ENCODE results near the gene CHD5.

The CHD5 gene

DNA sequence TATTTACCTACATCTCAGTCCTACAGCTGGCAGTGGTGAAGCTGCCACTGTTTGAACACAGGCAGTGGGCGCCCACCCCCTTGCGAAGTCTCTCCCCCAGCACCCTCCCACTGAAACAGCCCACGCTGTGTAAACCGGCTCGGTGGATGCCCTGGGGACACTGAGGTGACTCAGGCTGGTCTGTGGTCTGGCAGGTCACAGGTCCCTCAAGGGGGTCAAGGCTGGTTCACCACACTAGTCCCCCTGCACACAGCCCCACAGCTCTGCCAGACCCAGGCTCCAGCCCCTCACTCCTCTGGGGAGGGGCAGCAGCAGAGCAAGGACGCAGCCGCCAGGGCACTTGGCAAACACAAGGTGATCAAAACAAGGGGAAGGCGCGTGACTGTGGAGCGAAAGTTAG is 7.6 kb downstream of the CHD5 start:
- no peak for DNase-seq

- no peak for DNase-seq
These were observed 8.5 kb downstream of the CHD5 start for GRCh38 chr1:6171548-6172124.

DNA sequence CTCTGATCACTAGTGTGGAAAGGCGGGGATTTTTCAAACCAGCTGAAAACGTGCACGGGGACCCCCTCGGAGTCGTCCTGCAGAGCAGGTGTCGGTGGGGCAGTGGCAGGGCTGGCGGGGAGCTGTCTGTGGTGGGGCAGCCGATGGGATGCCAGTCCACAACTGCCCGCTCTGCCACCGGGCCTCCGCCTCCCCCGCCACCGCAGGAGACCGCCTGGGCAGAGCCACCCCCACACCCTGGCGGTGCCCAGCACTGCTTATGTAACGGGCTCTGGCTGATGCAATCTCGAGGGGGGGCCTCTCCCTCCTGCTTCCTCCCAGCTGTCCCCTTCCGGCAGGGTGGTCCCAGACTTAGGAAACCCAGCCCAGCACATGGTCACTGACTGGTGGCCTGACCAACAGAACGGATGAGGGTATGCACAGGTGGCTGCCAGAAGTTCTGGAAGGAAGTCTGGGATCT is 9.3 kb downstream of the CHD5 start:
- no peak for DNase-seq

GRCh38 chr1:6170116-6170741 is 9.9 kb downstream of the CHD5 start:
- no peak for DNase-seq

DNA sequence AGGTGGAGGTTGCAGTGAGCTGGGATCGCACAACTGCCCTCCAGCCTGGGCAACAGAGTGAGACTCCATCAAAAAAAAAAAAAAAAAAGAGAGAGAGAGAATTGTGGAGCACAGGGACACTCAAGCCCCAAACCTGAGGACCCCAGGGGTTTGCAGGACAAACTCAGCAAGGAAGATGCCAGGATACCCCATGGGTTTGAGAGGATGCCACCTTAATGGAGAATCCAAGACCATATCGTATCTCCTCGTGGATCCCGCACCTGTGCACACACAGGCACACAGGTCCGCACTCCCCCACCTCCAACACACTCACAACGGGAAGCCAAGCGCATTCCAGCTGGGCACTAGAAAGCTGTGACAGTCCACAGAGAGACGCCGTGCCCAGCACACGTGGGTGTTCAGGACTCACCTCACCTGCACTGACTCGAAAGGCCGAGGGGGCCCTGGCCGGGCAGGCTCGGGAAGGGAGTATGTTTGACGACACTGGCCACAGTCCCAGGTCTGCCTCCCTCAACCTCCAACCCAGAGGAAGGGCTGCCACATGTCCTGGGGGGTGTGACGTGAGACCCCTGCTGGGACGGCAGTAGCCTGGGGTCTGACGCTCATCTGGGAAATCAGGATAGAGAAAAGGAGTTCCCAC is 11.1 kb downstream of the CHD5 start:
- no peak for DNase-seq

DNA sequence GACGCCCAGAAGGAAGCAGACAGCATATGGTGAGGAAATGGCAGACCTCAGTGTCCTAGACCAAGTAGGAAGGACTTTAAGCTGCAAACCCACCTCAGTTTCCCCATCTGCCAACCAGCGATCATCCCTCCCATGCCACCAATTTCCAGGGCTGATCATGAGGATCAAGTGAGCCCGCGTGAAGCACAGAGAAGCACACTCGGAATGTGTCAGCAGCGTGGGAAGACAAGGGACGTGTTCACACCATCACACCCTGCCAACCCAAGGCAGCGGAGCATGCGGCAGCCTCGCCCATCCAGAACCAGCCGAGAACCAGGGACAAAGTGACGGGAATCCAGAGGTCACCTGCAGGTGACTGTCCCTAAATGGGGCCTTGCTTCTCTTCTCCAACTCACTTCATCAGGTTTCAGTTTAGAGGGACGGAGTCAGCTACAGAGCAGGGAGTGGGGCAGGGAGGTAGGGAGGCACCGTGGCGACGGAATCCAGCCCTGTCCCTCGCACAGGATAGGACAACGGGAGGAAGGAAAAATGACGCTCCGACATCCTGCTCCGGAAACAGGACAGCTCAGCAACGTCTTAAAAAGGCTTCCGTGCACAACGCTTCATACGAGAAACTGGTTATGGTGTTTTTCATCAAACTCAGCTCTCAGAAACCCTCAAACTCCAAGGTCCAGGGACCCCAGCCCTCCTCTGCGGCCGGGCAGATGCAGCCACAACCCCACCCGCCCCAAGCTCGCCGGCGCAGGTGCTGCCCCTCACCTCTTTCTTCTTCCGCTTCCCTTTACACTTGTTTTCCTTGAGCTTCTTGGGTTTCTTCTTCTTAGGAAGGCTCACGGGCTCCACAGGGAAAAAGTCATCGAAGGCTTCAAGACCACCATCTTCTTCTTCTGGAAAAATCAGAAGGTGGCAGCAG is 12.5 kb downstream of the CHD5 start:
- DNase-seq: no peak

GRCh38 chr1:6166655-6167390 is 13.3 kb downstream of the CHD5 start:
- no peak for DNase-seq

DNA sequence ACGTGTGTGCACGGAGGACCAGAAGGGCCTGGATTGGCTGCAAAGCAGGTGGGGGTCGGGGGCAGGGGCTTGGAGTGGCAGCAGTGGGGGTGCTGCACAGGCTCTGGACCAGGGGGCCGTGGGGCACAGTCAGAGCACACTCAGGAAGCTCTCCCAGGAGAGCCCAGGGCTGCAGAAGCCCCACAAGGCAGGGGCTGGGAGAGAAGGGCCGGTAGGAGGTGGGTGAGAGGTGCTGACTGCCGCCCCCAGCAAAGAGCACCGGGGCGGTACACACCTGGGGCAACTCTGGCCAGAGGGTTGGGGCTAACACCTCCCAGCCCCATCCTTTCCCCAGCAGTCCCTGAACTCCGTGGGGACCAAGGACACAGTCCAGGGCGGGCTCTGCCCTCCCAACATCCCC is 13.9 kb downstream of the CHD5 start:
- DNase-seq: no peak

- DNase-seq: no peak
These were observed 14.6 kb downstream of the CHD5 start for GRCh38 chr1:6165441-6165985.

DNA sequence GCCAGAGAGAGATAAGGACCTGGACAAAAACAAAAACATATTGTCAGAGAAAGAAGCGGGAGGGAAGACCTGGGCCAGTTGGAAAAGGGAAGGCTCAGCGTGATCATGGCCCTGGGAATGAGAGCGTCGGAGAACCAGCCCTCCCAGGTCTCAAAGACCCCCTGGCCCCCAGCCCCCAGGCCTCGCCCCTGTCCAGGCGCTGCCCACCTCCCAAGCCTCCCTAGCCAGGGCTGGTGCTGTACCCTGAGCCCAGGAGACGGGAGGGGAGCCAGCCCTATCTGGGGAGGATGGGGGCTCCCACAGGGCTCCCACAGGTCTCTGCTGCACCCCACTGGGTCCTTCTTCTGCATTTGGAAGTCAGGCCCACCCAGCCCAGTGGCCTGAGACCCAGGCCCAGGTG is 15.1 kb downstream of the CHD5 start:
- no peak for DNase-seq

GRCh38 chr1:6163973-6164617 is 16.0 kb downstream of the CHD5 start:
- no peak for DNase-seq

DNA sequence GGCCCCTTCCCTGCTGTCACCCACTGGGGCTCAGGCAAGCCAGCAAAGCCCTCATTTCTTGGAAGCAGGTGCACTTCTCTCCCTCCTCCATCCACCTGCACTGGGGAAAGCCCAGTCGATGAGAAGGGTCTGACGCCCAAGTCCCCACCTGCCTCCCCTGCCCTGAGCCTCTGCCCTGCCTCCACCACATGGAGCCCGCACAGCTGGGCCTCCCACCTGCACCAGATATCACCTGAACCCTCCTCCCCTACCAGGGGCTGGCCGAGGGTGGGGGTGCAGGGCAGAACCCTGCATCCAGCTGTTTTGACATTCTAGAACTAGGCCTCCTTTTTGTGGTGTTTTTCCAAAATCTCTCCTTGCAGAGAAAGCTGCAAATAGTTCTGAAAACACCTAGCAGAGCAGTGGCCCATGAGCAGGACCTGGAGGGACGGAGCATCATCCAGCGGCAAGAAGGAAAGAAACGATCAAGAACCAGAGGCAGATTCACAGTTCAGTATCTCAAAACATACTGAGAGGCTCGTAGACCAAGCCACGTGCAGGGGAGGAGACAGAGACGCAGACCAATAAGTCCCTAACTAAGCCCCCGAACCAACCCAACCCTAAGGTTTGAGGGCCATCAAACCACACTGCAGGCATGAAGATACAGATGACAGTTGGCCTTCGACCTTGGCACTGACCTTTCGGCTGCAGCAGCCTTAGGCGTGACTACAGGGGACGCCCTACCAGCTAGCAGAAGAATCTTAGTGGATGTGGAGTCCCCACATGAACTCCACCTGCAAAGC is 16.7 kb downstream of the CHD5 start:
- no peak for DNase-seq

GRCh38 chr1:6162773-6163172 is 17.3 kb downstream of the CHD5 start:
- no peak for DNase-seq

- no peak for DNase-seq
These were observed 17.8 kb downstream of the CHD5 start for GRCh38 chr1:6162341-6162740.

- no peak for DNase-seq
These were observed 21.9 kb downstream of the CHD5 start for GRCh38 chr1:6158181-6158580.

DNA sequence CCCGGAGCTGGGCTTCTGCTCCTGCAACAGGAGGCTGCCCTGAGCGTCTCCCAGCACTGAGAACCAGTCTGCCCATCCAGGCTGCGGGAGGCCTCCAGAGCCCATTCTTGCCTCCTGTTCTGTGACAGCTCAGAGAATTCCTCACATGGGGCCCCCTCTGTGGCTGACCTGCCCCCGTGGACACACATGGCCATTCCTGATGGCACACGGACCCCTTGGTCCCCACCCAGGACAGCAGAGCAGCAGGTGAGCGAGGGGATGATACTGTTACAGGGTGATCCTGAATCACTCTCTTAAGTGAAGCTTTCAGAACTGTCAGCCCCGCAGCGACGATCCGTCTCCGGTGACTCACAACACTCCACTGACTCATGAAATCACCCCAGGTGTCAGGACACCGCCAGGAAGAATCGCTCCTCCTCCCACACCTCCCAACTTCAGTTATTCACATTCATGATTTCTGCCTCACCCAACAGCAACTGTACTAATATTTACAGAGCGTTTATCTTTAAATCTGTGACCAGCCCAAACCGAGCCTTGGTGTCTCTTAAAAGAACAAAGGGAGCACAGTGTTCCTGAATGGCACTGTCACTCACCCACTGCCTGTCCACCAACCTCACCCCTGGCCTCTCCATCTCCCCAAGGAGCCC is 22.5 kb downstream of the CHD5 start:
- DNase-seq: no peak

GRCh38 chr1:6157132-6157527 is 23.0 kb downstream of the CHD5 start:
- DNase-seq: no peak

DNA sequence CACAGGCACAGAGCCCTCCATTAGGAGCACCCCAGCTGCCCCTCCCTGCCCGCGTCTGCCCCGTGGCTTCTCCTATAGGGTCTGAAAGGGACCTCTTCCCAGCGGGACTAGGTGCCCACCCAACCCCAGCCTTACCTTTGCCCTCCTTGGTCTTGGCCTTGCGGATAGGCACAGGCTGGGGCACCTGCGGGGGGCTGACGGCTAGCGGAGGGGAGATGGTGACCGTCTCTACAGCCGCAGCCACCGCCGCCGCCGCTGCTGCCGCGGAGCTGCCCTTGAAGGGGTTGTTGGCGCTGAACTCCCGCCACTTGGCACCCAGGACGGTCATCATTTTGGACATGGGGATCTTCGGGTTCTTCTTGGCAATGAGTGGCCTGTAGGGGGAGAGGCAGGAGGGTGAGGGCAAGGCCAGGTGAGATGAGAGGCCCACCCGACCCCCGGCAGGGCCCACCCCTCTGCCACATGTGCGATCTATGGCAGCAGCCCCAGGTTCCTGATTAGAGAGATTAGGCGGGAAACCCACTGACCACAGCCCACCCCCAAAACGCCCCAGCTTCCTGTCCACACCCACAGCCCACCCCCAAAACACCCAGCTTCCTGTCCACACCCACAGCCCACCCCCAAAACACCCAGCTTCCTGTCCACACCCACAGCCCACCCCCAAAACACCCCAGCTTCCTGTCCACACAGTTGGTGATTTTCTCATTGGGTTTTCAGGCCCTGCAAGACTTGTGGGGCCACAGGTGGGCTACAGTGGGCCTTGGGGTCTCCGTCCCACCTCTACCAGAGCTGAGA is 25.4 kb downstream of the CHD5 start:
- no peak for DNase-seq

- DNase-seq: no peak
These were observed 27.2 kb downstream of the CHD5 start for GRCh38 chr1:6152882-6153281.

DNA sequence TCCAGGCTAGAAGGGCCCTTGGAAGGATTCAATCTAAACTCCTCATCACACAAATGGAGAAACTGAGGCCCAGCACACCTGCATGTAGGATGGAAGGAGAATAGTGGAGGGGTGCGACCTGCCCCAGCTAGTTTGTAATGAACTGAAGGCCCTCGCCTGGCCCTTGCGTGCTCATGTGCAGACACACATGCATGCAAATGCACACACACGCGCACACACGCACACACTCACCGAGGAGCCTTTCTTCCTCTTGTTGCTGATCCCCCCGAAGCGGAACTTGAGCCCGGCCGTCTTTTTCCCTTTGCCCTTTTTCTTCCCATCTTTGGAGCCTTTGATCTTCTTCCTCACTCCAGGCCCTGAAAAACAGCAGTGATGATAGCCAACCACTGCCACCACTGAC is 27.9 kb downstream of the CHD5 start:
- DNase-seq: no peak

All from right hindlimb (tissue), 1 donor.